ENCODE data around the gene AHDC1.

AHDC1 gene

GRCh38 chr1:27548858-27549719 is 54.9 kb downstream of the AHDC1 start:
- no peak for ATAC-seq
- TF ChIP-seq RARB (CRISPR knock-in tag; IDR thresholded peaks at IDR 0.05), result no peak
- no peak for TF ChIP-seq TSHZ2 (CRISPR knock-in tag; IDR thresholded peaks at IDR 0.05)
- TF ChIP-seq ZFP30 (CRISPR knock-in tag; IDR thresholded peaks at IDR 0.05), result no peak
- no peak for TF ChIP-seq CSRNP3 (CRISPR knock-in tag; IDR thresholded peaks at IDR 0.05)
- TF ChIP-seq ZNF70 (CRISPR knock-in tag; IDR thresholded peaks at IDR 0.05), result no peak
- no peak for TF ChIP-seq ZNF8 (CRISPR knock-in tag; IDR thresholded peaks at IDR 0.05)
- TF ChIP-seq ARNTL (CRISPR knock-in tag; IDR thresholded peaks at IDR 0.05; ENCODE audit: borderline replicate concordance, low read depth), result no peak
- no peak for TF ChIP-seq PATZ1 (CRISPR knock-in tag; IDR thresholded peaks at IDR 0.05; ENCODE audit: borderline replicate concordance)
- no peak for TF ChIP-seq POU6F1 (CRISPR knock-in tag; IDR thresholded peaks at IDR 0.05; ENCODE audit: borderline replicate concordance, low read depth)
- no peak for TF ChIP-seq ZNF565 (CRISPR knock-in tag; conservative IDR thresholded peaks at IDR 0.05; ENCODE audit: low read depth)
- no peak for TF ChIP-seq OSR1 (CRISPR knock-in tag; IDR thresholded peaks at IDR 0.05)
- TF ChIP-seq TOX (CRISPR knock-in tag; IDR thresholded peaks at IDR 0.05; ENCODE audit: borderline replicate concordance), result no peak
- TF ChIP-seq ZC3H10 (CRISPR knock-in tag; IDR thresholded peaks at IDR 0.05), result no peak
- TF ChIP-seq PPARA (CRISPR knock-in tag; IDR thresholded peaks at IDR 0.05; ENCODE audit: borderline replicate concordance), result no peak
- no peak for TF ChIP-seq ZFP3 (CRISPR knock-in tag; IDR thresholded peaks at IDR 0.05)
- no peak for TF ChIP-seq ISL1 (CRISPR knock-in tag; IDR thresholded peaks at IDR 0.05)
- TF ChIP-seq SNAI2 (CRISPR knock-in tag; IDR thresholded peaks at IDR 0.05), result no peak
- TF ChIP-seq GLIS3 (CRISPR knock-in tag; IDR thresholded peaks at IDR 0.05), result no peak
- no peak for TF ChIP-seq TCF4 (CRISPR knock-in tag; IDR thresholded peaks at IDR 0.05; ENCODE audit: borderline replicate concordance)

- no peak for ATAC-seq
- no peak for TF ChIP-seq ESRRG (CRISPR knock-in tag; IDR thresholded peaks at IDR 0.05)
- TF ChIP-seq PATZ1 (CRISPR knock-in tag; IDR thresholded peaks at IDR 0.05; ENCODE audit: borderline replicate concordance), result no peak
- TF ChIP-seq PPARA (CRISPR knock-in tag; IDR thresholded peaks at IDR 0.05; ENCODE audit: borderline replicate concordance), result no peak
- TF ChIP-seq ZC3H10 (CRISPR knock-in tag; IDR thresholded peaks at IDR 0.05), result no peak
- TF ChIP-seq TCF4 (CRISPR knock-in tag; IDR thresholded peaks at IDR 0.05; ENCODE audit: borderline replicate concordance), result no peak
- TF ChIP-seq ZNF565 (CRISPR knock-in tag; conservative IDR thresholded peaks at IDR 0.05; ENCODE audit: low read depth), result no peak
- TF ChIP-seq POU6F1 (CRISPR knock-in tag; IDR thresholded peaks at IDR 0.05; ENCODE audit: borderline replicate concordance, low read depth), result no peak
- no peak for TF ChIP-seq CSRNP3 (CRISPR knock-in tag; IDR thresholded peaks at IDR 0.05)
- no peak for TF ChIP-seq ISL1 (CRISPR knock-in tag; IDR thresholded peaks at IDR 0.05)
These were observed 55.6 kb downstream of the AHDC1 start for GRCh38 chr1:27548136-27548853.

Data from SK-N-SH treated with all-trans-retinoic acid at 6 μM for 48 hours (cell line).